Thoracic aorta (tissue), 2 donors: ENCODE measurements around the gene C16orf54. TPM values are rescaled to one million over a fixed set of nuclear protein-coding genes. Genes with fewer than 3 reads are reported as not detected.

ENCODE experiments used
- ATAC-seq: fragments of 150-250 bp; one replicate; pipeline ENCODE4 v1.8.0; 2017; ENCODE audit warnings: low read depth; ENCODE audit not compliant: insufficient number of reproducible peaks, low FRiP score
- DNase-seq: peaks from one replicate; pipeline ENCODE4 v3.0.0-alpha.2; 2020; ENCODE audit warnings: low spot score
- H3K27ac ChIP-seq, 2 donors: fragments of 200-600 bp; sonication (generic); 1 replicate in 1 of 2; 2 replicates in 1 of 2; pipeline ENCODE4 v1.5.1; 2016; ENCODE audit warnings: mild to moderate bottlenecking in 2 of 2, moderate library complexity in 2 of 2
- H3K27me3 ChIP-seq: fragments of 200-600 bp; sonication (generic); replicated peaks from 2 replicates; pipeline ENCODE4 v1.6.0; 2016; ENCODE audit warnings: mild to moderate bottlenecking; ENCODE audit not compliant: insufficient read depth
- H3K36me3 ChIP-seq: fragments of 200-600 bp; sonication (generic); one replicate; pipeline ENCODE4 v1.5.1; 2016
- H3K4me1 ChIP-seq, 2 donors: fragments of 200-600 bp; sonication (generic); 1 replicate in 1 of 2; 2 replicates in 1 of 2; pipeline versions ENCODE4 v1.5.1 to v1.6.0; 2016; ENCODE audit warnings: low read depth in 2 of 2, mild to moderate bottlenecking in 1 of 2; ENCODE audit not compliant: control insufficient read depth in 1 of 2
- H3K4me3 ChIP-seq: fragments of 200-600 bp; sonication (generic); 2 replicates; pipeline ENCODE4 v1.5.1; 2016; ENCODE audit warnings: mild to moderate bottlenecking
- H3K9me3 ChIP-seq: fragments of 200-600 bp; sonication (generic); 2 replicates; pipeline ENCODE4 v1.5.1; 2016
- CTCF ChIP-seq: fragments of 200-600 bp; sonication (generic); IDR thresholded peaks from one replicate; pipeline ENCODE4 v1.5.1; 2019; ENCODE audit warnings: antibody characterized with exemption
- total RNA-seq, 2 donors: library from RNA; depleted of rRNA; stranded (reverse); fragments of >200 nt; gene quantifications; one replicate each; pipeline versions ENCODE4 v1.1.0 to v1.2.3, GENCODE V29; 2016

C16orf54 gene
- total RNA-seq, 2 donors from 2014 or later, result 2.8 to 3.4 TPM

GRCh38 chr16:29770250-29770929 lies 24.6 kb upstream of the C16orf54 start:
- Histone ChIP-seq H3K4me3 (no peak overlapping the region), H3K27me3 (no peaks in the 10 kb centered on the region), H3K36me3 (no peaks in the 10 kb centered on the region), H3K4me1 (no peaks in the 10 kb centered on the region), H3K27ac (no peak overlapping the region), H3K9me3 (no peaks in the 10 kb centered on the region)
- no peak for TF ChIP-seq CTCF
- no peak for DNase-seq
- no peak for ATAC-seq

- Histone ChIP-seq H3K9me3 (no peaks in the 10 kb centered on the region), H3K27me3 (no peaks in the 10 kb centered on the region), H3K36me3 (no peaks in the 10 kb centered on the region), H3K4me1 (no peaks in the 10 kb centered on the region), H3K27ac (no peak overlapping the region), H3K4me3 (no peak overlapping the region)
- DNase-seq (no peak), ATAC-seq (no peak)
- TF ChIP-seq CTCF, result no peak
Observed at GRCh38 chr16:29769507-29769906, 23.7 kb upstream of the C16orf54 start.

GRCh38 chr16:29767062-29767461 lies 21.3 kb upstream of the C16orf54 start:
- ATAC-seq (no peak), DNase-seq (no peak)
- no peak for TF ChIP-seq CTCF
- Histone ChIP-seq H3K36me3 (no peaks in the 10 kb centered on the region), H3K4me3 (no peak overlapping the region), H3K27me3 (no peaks in the 10 kb centered on the region), H3K9me3 (no peaks in the 10 kb centered on the region), H3K4me1 (no peaks in the 10 kb centered on the region), H3K27ac (no peak overlapping the region)

- TF ChIP-seq CTCF, result no peak
- DNase-seq (no peak), ATAC-seq (no peak)
- H3K9me3 ChIP-seq, result no peaks in the 10 kb centered on the region
- H3K36me3 ChIP-seq, result no peaks in the 10 kb centered on the region
- H3K4me1 ChIP-seq, result no peaks in the 10 kb centered on the region
- no peaks in the 10 kb centered on the region for H3K27me3 ChIP-seq
- no peak overlapping the region for H3K4me3 ChIP-seq
- H3K27ac ChIP-seq, result no peak overlapping the region
Observed at GRCh38 chr16:29766571-29766970, 20.8 kb upstream of the C16orf54 start.

- no peak overlapping the region for H3K27ac ChIP-seq
- H3K9me3 ChIP-seq, result no peaks in the 10 kb centered on the region
- no peaks in the 10 kb centered on the region for H3K4me1 ChIP-seq
- H3K27me3 ChIP-seq, result no peaks in the 10 kb centered on the region
- TF ChIP-seq CTCF, result no peak
- H3K36me3 ChIP-seq, result no peaks in the 10 kb centered on the region
- ATAC-seq (no peak), DNase-seq (no peak)
- no peak overlapping the region for H3K4me3 ChIP-seq
Observed at GRCh38 chr16:29765167-29766032, 19.6 kb upstream of the C16orf54 start.
